Neural cell (in vitro differentiated cells): Measurements from ENCODE around the gene SH3TC1.

Experiments
- EZH2 ChIP-seq: fragments of 200-600, 300-800 bp; shearing (Covaris generic), sonication (generic); IDR thresholded peaks from 2 replicates; pipeline ENCODE4 v1.6.1; 2014; ENCODE audit warnings: antibody characterized with exemption, low read length, borderline replicate concordance, mild to moderate bottlenecking; ENCODE audit not compliant: insufficient read depth, poor library complexity, severe bottlenecking
- POLR2AphosphoS5 ChIP-seq: IDR thresholded peaks from 2 replicates; pipeline ENCODE4 v1.6.1; 2012
- TF ChIP-seq, protein P1 (sequence below): fragments of 450-650 bp; IDR thresholded peaks from 2 replicates; pipeline ENCODE4 v1.5.1; 2014; ENCODE audit warnings: antibody characterized with exemption, mild to moderate bottlenecking, moderate library complexity; ENCODE audit not compliant: poor library complexity, severe bottlenecking
- TF ChIP-seq, protein P2 (sequence below): IDR thresholded peaks from 2 replicates; pipeline ENCODE4 v1.6.1; 2012; ENCODE audit warnings: borderline replicate concordance

DNA sequence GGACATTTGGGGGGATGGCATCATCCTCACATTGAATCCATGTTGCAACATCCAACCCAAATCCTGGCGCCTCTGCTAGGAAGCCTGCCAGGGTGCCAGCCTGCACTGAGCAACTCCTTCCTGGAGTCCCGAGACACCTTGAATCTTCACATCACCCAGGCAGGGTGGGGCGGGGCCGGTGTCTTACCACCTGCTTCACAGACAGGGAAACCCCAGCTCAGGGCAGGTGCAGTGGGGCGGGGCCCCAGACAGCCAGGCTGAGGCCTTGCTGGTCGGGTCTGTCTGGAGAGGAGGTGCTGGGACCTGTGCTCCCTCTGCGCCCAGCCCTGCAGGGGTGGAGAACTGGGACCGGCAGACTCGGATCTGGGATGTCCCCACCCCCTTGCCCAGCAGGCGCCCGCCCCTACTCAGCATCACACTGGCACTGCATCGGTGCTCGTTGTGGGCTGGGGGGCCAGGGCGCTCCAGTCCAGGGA, 39.0 kb downstream of the SH3TC1 start:
- TF ChIP-seq, protein P1, sequence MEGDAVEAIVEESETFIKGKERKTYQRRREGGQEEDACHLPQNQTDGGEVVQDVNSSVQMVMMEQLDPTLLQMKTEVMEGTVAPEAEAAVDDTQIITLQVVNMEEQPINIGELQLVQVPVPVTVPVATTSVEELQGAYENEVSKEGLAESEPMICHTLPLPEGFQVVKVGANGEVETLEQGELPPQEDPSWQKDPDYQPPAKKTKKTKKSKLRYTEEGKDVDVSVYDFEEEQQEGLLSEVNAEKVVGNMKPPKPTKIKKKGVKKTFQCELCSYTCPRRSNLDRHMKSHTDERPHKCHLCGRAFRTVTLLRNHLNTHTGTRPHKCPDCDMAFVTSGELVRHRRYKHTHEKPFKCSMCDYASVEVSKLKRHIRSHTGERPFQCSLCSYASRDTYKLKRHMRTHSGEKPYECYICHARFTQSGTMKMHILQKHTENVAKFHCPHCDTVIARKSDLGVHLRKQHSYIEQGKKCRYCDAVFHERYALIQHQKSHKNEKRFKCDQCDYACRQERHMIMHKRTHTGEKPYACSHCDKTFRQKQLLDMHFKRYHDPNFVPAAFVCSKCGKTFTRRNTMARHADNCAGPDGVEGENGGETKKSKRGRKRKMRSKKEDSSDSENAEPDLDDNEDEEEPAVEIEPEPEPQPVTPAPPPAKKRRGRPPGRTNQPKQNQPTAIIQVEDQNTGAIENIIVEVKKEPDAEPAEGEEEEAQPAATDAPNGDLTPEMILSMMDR: no peak
- no peak for TF ChIP-seq POLR2AphosphoS5
- no peak for TF ChIP-seq EZH2
- TF ChIP-seq, protein P2, sequence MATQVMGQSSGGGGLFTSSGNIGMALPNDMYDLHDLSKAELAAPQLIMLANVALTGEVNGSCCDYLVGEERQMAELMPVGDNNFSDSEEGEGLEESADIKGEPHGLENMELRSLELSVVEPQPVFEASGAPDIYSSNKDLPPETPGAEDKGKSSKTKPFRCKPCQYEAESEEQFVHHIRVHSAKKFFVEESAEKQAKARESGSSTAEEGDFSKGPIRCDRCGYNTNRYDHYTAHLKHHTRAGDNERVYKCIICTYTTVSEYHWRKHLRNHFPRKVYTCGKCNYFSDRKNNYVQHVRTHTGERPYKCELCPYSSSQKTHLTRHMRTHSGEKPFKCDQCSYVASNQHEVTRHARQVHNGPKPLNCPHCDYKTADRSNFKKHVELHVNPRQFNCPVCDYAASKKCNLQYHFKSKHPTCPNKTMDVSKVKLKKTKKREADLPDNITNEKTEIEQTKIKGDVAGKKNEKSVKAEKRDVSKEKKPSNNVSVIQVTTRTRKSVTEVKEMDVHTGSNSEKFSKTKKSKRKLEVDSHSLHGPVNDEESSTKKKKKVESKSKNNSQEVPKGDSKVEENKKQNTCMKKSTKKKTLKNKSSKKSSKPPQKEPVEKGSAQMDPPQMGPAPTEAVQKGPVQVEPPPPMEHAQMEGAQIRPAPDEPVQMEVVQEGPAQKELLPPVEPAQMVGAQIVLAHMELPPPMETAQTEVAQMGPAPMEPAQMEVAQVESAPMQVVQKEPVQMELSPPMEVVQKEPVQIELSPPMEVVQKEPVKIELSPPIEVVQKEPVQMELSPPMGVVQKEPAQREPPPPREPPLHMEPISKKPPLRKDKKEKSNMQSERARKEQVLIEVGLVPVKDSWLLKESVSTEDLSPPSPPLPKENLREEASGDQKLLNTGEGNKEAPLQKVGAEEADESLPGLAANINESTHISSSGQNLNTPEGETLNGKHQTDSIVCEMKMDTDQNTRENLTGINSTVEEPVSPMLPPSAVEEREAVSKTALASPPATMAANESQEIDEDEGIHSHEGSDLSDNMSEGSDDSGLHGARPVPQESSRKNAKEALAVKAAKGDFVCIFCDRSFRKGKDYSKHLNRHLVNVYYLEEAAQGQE: no peak
